22Rv1 (cell line): ENCODE results near the gene FOXJ3.

Experiments used
- ZFX ChIP-seq: fragments of 450-650 bp; IDR thresholded peaks from 2 replicates; pipeline ENCODE4 v1.6.1; 2017; ENCODE audit warnings: antibody characterized with exemption, borderline replicate concordance
- TF ChIP-seq, protein P1 (sequence below): fragments of 450-650 bp; IDR thresholded peaks from 2 replicates; pipeline ENCODE4 v1.5.1; 2017; ENCODE audit warnings: mild to moderate bottlenecking

GRCh38 chr1:42189931-42190853 lies 144.8 kb downstream of the FOXJ3 start:
- TF ChIP-seq, protein P1, sequence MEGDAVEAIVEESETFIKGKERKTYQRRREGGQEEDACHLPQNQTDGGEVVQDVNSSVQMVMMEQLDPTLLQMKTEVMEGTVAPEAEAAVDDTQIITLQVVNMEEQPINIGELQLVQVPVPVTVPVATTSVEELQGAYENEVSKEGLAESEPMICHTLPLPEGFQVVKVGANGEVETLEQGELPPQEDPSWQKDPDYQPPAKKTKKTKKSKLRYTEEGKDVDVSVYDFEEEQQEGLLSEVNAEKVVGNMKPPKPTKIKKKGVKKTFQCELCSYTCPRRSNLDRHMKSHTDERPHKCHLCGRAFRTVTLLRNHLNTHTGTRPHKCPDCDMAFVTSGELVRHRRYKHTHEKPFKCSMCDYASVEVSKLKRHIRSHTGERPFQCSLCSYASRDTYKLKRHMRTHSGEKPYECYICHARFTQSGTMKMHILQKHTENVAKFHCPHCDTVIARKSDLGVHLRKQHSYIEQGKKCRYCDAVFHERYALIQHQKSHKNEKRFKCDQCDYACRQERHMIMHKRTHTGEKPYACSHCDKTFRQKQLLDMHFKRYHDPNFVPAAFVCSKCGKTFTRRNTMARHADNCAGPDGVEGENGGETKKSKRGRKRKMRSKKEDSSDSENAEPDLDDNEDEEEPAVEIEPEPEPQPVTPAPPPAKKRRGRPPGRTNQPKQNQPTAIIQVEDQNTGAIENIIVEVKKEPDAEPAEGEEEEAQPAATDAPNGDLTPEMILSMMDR, result no peak
- TF ChIP-seq ZFX, result no peak
